GM11168 (cell line): ENCODE data around the gene RUSC2.
"Not testable (repeated sequence)": the region's sequence is repeated elsewhere in the genome, so short reads cannot be mapped to it uniquely, and the experiment has no call there.

Experiments
- in situ Hi-C: fragments of 300-500 bp; cut with MboI; formaldehyde crosslinking; loops from one replicate; pipeline ENCODE4 v1.12.0; 2022; ENCODE audit warnings: low sequenced_read_pairs; ENCODE audit not compliant: unreplicated experiment

The RUSC2 gene

GRCh38 chr9:35519692-35520363, 29.9 kb downstream of the RUSC2 start:
- in situ Hi-C loops = no loop called here

GRCh38 chr9:35520364-35520710, 30.4 kb downstream of the RUSC2 start:
- in situ Hi-C loops = no loop called here

- in situ Hi-C loops = no loop called here
Measured at GRCh38 chr9:35521708-35522107, 31.8 kb downstream of the RUSC2 start.

GRCh38 chr9:35522187-35522586, 32.3 kb downstream of the RUSC2 start:
- in situ Hi-C loops = no loop called here

GRCh38 chr9:35522700-35523099, 32.8 kb downstream of the RUSC2 start:
- in situ Hi-C loops = no loop called here

- in situ Hi-C loops = not testable (repeated sequence)
Measured at GRCh38 chr9:35523556-35523955, 33.6 kb downstream of the RUSC2 start.

GRCh38 chr9:35526087-35526801, 36.3 kb downstream of the RUSC2 start:
- in situ Hi-C loops = no loop called here

- in situ Hi-C loops = no loop called here
Measured at GRCh38 chr9:35529161-35529823, 39.4 kb downstream of the RUSC2 start.

- in situ Hi-C loops = no loop called here
Measured at GRCh38 chr9:35533398-35533797, 43.5 kb downstream of the RUSC2 start.

- in situ Hi-C loops = not testable (repeated sequence)
Measured at GRCh38 chr9:35534921-35535320, 45.0 kb downstream of the RUSC2 start.

- in situ Hi-C loops = no loop called here
Measured at GRCh38 chr9:35537913-35538312, 48.0 kb downstream of the RUSC2 start.

GRCh38 chr9:35538361-35539234, 48.7 kb downstream of the RUSC2 start:
- in situ Hi-C loops = no loop called here
